GM18526 (cell line): Measurements from ENCODE around the gene NBAS.

ENCODE experiments used
- POLR2A ChIP-seq: IDR thresholded peaks from 3 replicates; pipeline ENCODE4 v1.6.1; 2011; ENCODE audit not compliant: insufficient read length; ENCODE audit errors: extremely low read depth

Gene NBAS

GRCh38 chr2:15141211-15141610 lies 419.9 kb downstream of the NBAS start:
- no peak for TF ChIP-seq POLR2A

DNA sequence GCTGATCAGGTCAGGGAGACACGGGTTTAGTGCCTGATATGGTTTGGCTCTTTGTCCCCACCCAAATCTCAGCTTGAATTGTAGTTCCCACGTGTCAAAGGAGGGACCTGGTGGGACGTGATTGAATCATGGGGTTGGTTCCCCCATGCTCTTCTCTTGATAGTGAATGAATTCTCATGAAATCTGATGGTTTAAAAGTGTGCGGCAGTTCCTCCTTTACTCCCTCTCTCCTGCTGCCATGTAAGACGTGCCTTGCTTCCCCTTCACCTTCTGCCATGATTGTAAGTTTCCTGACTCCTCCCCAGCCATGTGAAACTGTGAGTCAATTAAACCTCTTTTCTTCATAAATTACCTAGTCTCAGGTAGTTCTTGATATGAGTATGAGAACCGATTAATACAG lies 424.5 kb downstream of the NBAS start:
- no peak for TF ChIP-seq POLR2A

GRCh38 chr2:15134957-15135356 lies 426.2 kb downstream of the NBAS start:
- no peak for TF ChIP-seq POLR2A

GRCh38 chr2:15133461-15133860 lies 427.7 kb downstream of the NBAS start:
- no peak for TF ChIP-seq POLR2A

- no peak for TF ChIP-seq POLR2A
Observed at GRCh38 chr2:15128846-15129245, 432.3 kb downstream of the NBAS start.

DNA sequence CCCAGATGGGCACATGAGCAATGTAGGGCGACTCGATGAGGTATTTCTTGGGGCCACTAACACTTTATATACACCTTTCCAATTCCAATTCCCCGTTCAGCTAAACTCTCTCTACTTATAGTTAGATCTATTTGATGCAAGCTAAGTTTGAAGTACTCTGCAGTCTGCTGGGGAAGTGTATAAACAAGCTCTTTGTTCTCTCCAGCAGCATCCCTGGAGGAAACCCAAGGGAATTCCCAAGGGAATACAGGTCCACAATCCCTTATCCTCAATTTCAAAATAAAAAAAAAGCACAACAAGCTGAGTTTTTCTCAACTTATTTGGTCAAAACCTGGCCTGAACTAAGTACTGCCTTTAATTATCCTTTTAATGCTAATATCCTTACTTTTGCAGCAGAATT lies 433.3 kb downstream of the NBAS start:
- no peak for TF ChIP-seq POLR2A

- TF ChIP-seq POLR2A: no peak
Observed at GRCh38 chr2:15127301-15127700, 433.8 kb downstream of the NBAS start.

DNA sequence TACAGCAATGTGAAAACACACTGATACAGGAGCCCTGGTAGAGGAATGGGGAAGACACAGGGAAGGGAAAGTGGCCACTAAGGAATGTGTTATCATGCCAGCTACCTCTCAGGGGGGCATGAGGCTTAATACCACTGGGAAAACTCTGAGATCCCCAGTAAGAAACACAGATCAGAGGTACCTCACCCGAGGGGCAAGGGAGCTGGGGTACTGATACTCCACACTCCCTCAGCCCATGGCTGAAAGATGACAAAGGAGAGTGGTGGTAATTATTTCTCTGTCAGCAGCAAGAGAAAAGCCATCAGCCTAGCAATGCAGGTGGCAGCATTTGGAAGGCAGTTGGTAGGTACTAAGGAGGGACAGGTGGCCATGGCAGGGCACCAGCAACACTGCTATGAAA lies 434.8 kb downstream of the NBAS start:
- TF ChIP-seq POLR2A: no peak

DNA sequence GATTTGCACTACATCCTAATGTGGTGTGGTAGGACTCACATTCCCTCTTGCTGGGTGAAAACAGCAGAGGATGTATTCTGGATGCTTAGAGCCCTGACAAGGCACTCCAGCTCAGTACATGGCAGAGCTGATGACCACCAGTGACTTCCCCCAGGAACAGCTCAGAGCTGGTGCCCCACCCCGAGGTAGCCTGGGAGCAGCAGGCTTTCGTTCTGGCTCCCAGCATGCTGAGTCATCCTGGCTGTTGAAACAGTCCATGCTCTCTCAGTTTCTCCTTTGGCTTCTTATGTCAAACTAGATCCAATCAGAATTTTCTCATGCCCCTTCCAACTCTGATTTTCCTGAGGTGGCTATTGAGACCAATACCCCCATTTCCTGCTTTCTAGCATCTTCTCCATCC lies 438.2 kb downstream of the NBAS start:
- no peak for TF ChIP-seq POLR2A

GRCh38 chr2:15120631-15121030 lies 440.5 kb downstream of the NBAS start:
- no peak for TF ChIP-seq POLR2A

- TF ChIP-seq POLR2A: no peak
Observed at GRCh38 chr2:15119722-15120175, 441.4 kb downstream of the NBAS start.

DNA sequence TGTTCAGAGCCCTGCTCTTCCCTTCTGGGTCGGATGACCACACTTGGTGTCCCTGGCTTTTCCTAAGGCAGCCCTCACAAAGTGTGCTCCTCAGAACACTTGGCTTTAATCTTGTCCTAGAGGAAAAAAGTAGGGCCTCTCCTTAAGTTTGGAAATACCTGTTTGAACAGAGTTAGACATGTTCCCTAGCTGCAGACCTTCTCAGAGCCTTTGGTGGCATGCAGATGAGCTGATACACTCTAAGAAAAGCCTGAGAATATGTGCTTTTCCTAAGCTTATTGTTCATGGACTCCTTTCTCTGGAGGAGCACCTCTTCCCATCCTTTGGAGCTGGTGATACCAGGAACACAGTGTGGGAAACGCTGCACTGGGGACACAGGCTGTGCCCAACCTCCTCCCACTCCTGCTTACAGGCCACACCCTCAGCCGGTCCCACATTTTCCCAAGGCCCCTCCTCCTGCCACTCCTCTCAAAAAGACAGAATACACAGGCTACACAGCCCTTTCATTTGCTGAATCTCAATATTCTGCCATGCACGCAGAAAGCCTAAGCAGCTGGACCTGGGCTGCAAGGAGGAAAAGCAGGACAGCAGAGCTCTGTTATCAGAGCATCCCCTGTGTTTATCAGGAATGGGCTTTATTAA lies 443.6 kb downstream of the NBAS start:
- no peak for TF ChIP-seq POLR2A
